GM21717 (cell line): ENCODE data around the gene TCF4.

Experiments used
- ATAC-seq: cut with Tn5 transposase; IDR thresholded peaks from one replicate; pipeline ENCODE4 v1.9.1; 2021; ENCODE audit warnings: mild to moderate bottlenecking, moderate library complexity; ENCODE audit not compliant: unreplicated experiment

Gene TCF4

GRCh38 chr18:55361492-55362250 is 226.3 kb downstream of the TCF4 start:
- ATAC-seq: no peak

- ATAC-seq: no peak
These were observed 227.9 kb downstream of the TCF4 start for GRCh38 chr18:55360061-55360460.

- no peak for ATAC-seq
These were observed 231.2 kb downstream of the TCF4 start for GRCh38 chr18:55356815-55357214.

- no peak for ATAC-seq
These were observed 232.8 kb downstream of the TCF4 start for GRCh38 chr18:55355223-55355622.

GRCh38 chr18:55354795-55355194 is 233.2 kb downstream of the TCF4 start:
- no peak for ATAC-seq

GRCh38 chr18:55353806-55354205 is 234.2 kb downstream of the TCF4 start:
- no peak for ATAC-seq

GRCh38 chr18:55353391-55353790 is 234.6 kb downstream of the TCF4 start:
- no peak for ATAC-seq

GRCh38 chr18:55351980-55352714 is 235.8 kb downstream of the TCF4 start:
- ATAC-seq: peak; percentile 78

- ATAC-seq: no peak
These were observed 236.7 kb downstream of the TCF4 start for GRCh38 chr18:55351241-55351691.

GRCh38 chr18:55349685-55350084 is 238.3 kb downstream of the TCF4 start:
- ATAC-seq: no peak

- no peak for ATAC-seq
These were observed 240.8 kb downstream of the TCF4 start for GRCh38 chr18:55346961-55347740.

- ATAC-seq: no peak
These were observed 241.6 kb downstream of the TCF4 start for GRCh38 chr18:55346387-55346786.

GRCh38 chr18:55345103-55345950 is 242.7 kb downstream of the TCF4 start:
- no peak for ATAC-seq

- ATAC-seq: no peak
These were observed 244.5 kb downstream of the TCF4 start for GRCh38 chr18:55343396-55344073.

GRCh38 chr18:55340998-55341397 is 247.0 kb downstream of the TCF4 start:
- ATAC-seq: no peak

GRCh38 chr18:55339990-55340389 is 248.0 kb downstream of the TCF4 start:
- no peak for ATAC-seq

GRCh38 chr18:55338978-55339650 is 248.9 kb downstream of the TCF4 start:
- no peak for ATAC-seq

- ATAC-seq: no peak
These were observed 250.0 kb downstream of the TCF4 start for GRCh38 chr18:55337908-55338521.

GRCh38 chr18:55337138-55337537 is 250.9 kb downstream of the TCF4 start:
- no peak for ATAC-seq
